Stimulated activated naive CD8-positive, alpha-beta T cell treated with anti-CD3 and anti-CD28 coated beads, Interleukin-15, Interleukin-2, amounts not matched to agents 100 ng/mL and 50 ng/mL, for 24 hours (primary cell): ENCODE measurements around the gene GPRIN2.
"Not testable (repeated sequence)": the region's sequence is repeated elsewhere in the genome, so short reads cannot be mapped to it uniquely, and the experiment has no call there.

Source experiments
- H3K27ac Mint-ChIP-seq: one replicate; pipeline ENCODE4 v1.8.0; 2021; ENCODE audit warnings: mild to moderate bottlenecking, mixed read lengths
- H3K27me3 Mint-ChIP-seq: one replicate; pipeline ENCODE4 v1.8.0; 2021; ENCODE audit warnings: mixed read lengths
- H3K36me3 Mint-ChIP-seq: one replicate; pipeline ENCODE4 v1.8.0; 2021; ENCODE audit warnings: low read depth, mixed read lengths
- H3K4me1 Mint-ChIP-seq: one replicate; pipeline ENCODE4 v1.8.0; 2021; ENCODE audit warnings: low read depth, mixed read lengths
- H3K4me3 Mint-ChIP-seq: one replicate; pipeline ENCODE4 v1.8.0; 2021; ENCODE audit warnings: mild to moderate bottlenecking, mixed read lengths
- H3K9me3 Mint-ChIP-seq: one replicate; pipeline ENCODE4 v1.8.0; 2021; ENCODE audit warnings: mixed read lengths

Gene GPRIN2

DNA sequence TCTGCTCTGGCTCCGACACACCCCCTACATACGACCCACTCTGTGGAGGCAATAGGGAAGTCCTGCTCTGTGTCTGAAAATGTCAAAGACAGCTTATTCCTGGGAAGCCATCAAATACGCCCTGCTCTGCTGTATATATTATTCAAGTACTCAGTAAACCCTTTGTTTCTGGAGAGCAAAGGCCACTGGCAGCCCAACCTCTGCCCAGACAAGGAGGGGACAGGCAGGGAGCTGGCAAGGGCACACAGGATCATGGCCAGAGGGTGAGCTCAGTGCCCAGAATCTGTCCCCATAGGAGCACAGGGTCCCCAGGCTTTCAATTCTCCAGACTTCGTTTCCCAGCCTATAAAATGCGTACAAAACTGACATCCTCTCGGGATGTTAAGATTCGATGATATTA lies 43.7 kb downstream of the GPRIN2 start:
- H3K4me3 Mint-ChIP-seq, H3K36me3 Mint-ChIP-seq, H3K27ac Mint-ChIP-seq, H3K4me1 Mint-ChIP-seq, H3K27me3 Mint-ChIP-seq, H3K9me3 Mint-ChIP-seq: not testable (repeated sequence)

DNA sequence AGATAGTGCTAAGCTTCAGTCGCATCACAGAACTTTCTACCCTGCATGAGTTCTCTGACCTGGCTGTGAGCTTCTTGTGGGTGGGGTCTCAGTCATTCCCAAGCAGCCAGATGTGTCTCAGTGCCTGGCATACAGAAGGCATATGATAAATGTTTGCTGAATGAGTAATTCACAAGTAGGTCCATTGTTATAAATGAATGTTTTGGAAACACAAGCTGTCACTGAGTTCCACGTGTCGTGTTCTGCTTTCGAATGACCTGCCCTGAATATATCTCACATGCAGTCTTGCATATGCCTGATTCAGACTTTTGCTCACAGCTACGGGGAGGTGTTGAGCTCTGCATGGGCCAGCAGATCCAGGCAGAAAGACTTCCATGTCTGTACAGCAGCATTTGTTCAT lies 44.5 kb downstream of the GPRIN2 start:
- not testable (repeated sequence) for H3K4me3 Mint-ChIP-seq, H3K9me3 Mint-ChIP-seq, H3K4me1 Mint-ChIP-seq, H3K27ac Mint-ChIP-seq, H3K27me3 Mint-ChIP-seq, H3K36me3 Mint-ChIP-seq
